PC-9 (cell line): Measurements from ENCODE around the gene IKBKE. TPM values are rescaled to one million over a fixed set of nuclear protein-coding genes. Genes with fewer than 3 reads are reported as not detected.

Experiments used
- BruUV-seq: library from RNA; stranded (reverse); fragments of 400-500 nt; replicated peaks from 2 replicates; lab custom pipeline; 2021; lab: Mats Ljungman, UMichigan
- CTCF ChIA-PET: fragments of 300-600 bp; sonication (Branson Sonifier 250); formaldehyde crosslinking; loops from one replicate; lab custom pipeline; 2022; ENCODE audit warnings: antibody characterized with exemption; lab: Charles Lee
- POLR2A ChIA-PET: fragments of 300-600 bp; sonication (Branson Sonifier 250); formaldehyde crosslinking; loops from one replicate; lab custom pipeline; 2022; ENCODE audit warnings: antibody characterized with exemption; ENCODE audit not compliant: unreplicated experiment; lab: Charles Lee
- DNase-seq, 2 experiments: peaks; one replicate each; pipeline versions ENCODE4 v3.0.0 to v3.0.0-alpha.2; 2015 to 2022; ENCODE audit warnings: mixed read lengths in 1 of 2
- H2AFZ ChIP-seq: fragments of 200-600 bp; sonication (generic); 2 replicates; pipeline ENCODE4 v1.8.1; 2017; ENCODE audit warnings: antibody characterized with exemption
- H3F3A ChIP-seq: fragments of 200-600 bp; sonication (generic); 2 replicates; pipeline ENCODE4 v1.8.1; 2017; ENCODE audit warnings: antibody characterized with exemption, mild to moderate bottlenecking, low read depth; ENCODE audit not compliant: insufficient read depth
- H3K27ac ChIP-seq: fragments of 200-600 bp; sonication (generic); 2 replicates; pipeline ENCODE4 v1.6.1; 2016; ENCODE audit warnings: mixed run types
- H3K27me3 ChIP-seq: fragments of 200-600 bp; sonication (generic); 2 replicates; pipeline ENCODE4 v1.6.1; 2016; ENCODE audit warnings: low read depth, mixed run types; ENCODE audit not compliant: insufficient read depth
- H3K36me3 ChIP-seq: fragments of 200-600 bp; sonication (generic); 2 replicates; pipeline ENCODE4 v1.6.1; 2016; ENCODE audit warnings: low read depth, mixed run types
- H3K4me1 ChIP-seq: fragments of 200-600 bp; sonication (generic); replicated peaks from 2 replicates; pipeline ENCODE4 v1.6.1; 2016; ENCODE audit warnings: mixed run types; ENCODE audit not compliant: insufficient read depth
- H3K4me2 ChIP-seq: fragments of 200-600 bp; sonication (generic); 2 replicates; pipeline ENCODE4 v1.6.1; 2017; ENCODE audit warnings: mixed run types
- H3K4me3 ChIP-seq: fragments of 200-600 bp; sonication (generic); 2 replicates; pipeline ENCODE4 v1.6.1; 2016; ENCODE audit warnings: mixed run types
- H3K79me2 ChIP-seq: fragments of 200-600 bp; sonication (generic); 2 replicates; pipeline ENCODE4 v1.6.1; 2017; ENCODE audit warnings: low read depth, mixed run types
- H3K9me2 ChIP-seq: fragments of 200-600 bp; sonication (generic); 2 replicates; pipeline ENCODE4 v1.8.1; 2017; ENCODE audit warnings: mild to moderate bottlenecking; ENCODE audit not compliant: insufficient read depth
- H3K9me3 ChIP-seq: fragments of 200-600 bp; sonication (generic); 2 replicates; pipeline ENCODE4 v1.8.1; 2016; ENCODE audit warnings: low read depth; ENCODE audit not compliant: insufficient read depth
- H4K20me1 ChIP-seq: fragments of 200-600 bp; sonication (generic); 2 replicates; pipeline ENCODE4 v1.8.1; 2017; ENCODE audit not compliant: insufficient read depth
- EZH2 ChIP-seq: fragments of 200-600 bp; sonication (generic); IDR thresholded peaks from 2 replicates; pipeline ENCODE4 v1.8.0; 2017; ENCODE audit warnings: antibody characterized with exemption, low read depth
- intact Hi-C: fragments of 100-400 bp; cut with micrococcal nuclease; formaldehyde crosslinking; loops from one replicate; pipeline ENCODE4 v1.10.0; 2022; ENCODE audit not compliant: unreplicated experiment
- total RNA-seq: library from RNA; stranded (reverse); gene quantifications from 2 replicates; pipeline ENCODE4 v1.2.3, GENCODE V29; 2021
- TF ChIP-seq, protein P1 (sequence below): fragments of 200-600 bp; sonication (generic); conservative IDR thresholded peaks from 2 replicates; pipeline ENCODE4 v1.6.1; 2017; ENCODE audit warnings: mixed run types, antibody characterized with exemption, mild to moderate bottlenecking, moderate library complexity

IKBKE gene
- total RNA-seq, 1 experiment from 2014 or later: 12.5 TPM

DNA sequence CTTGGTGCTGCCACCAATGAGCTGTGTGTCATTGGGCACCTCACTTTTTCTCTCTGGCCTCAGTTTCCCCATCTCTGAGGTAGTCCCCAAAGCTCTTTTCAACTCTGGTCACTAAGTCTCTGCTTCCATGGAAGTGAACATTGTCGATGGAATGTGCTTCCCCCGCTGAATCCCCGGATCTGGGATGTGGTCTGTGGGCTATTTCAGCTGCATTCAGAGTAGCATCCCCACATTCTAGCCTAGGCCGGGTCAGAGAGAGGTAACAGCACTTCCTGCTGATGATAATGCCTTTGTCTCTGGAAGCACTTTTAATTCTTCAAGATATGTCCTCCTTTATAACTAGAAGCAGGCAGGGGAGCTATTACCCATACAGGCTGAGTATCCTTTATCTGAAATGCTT is 66.9 kb downstream of the IKBKE start:
- H3K9me2 ChIP-seq: no peaks in the 10 kb centered on the region
- no peaks in the 10 kb centered on the region for H3K36me3 ChIP-seq
- TF ChIP-seq, protein P1, sequence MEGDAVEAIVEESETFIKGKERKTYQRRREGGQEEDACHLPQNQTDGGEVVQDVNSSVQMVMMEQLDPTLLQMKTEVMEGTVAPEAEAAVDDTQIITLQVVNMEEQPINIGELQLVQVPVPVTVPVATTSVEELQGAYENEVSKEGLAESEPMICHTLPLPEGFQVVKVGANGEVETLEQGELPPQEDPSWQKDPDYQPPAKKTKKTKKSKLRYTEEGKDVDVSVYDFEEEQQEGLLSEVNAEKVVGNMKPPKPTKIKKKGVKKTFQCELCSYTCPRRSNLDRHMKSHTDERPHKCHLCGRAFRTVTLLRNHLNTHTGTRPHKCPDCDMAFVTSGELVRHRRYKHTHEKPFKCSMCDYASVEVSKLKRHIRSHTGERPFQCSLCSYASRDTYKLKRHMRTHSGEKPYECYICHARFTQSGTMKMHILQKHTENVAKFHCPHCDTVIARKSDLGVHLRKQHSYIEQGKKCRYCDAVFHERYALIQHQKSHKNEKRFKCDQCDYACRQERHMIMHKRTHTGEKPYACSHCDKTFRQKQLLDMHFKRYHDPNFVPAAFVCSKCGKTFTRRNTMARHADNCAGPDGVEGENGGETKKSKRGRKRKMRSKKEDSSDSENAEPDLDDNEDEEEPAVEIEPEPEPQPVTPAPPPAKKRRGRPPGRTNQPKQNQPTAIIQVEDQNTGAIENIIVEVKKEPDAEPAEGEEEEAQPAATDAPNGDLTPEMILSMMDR: no peak
- no peak for TF ChIP-seq EZH2
- intact Hi-C loops: no loop called here
- H3K4me1 ChIP-seq: no peaks in the 10 kb centered on the region
- H3F3A ChIP-seq: no peaks in the 10 kb centered on the region
- no peaks in the 10 kb centered on the region for H3K79me2 ChIP-seq
- H2AFZ ChIP-seq: no peak overlapping the region
- no peak overlapping the region for H3K4me2 ChIP-seq
- no peak overlapping the region for H3K4me3 ChIP-seq
- ChIA-PET POLR2A (interaction anchor here (0.6 to 0.8 kb wide), 2 partner anchors 14 to 126 kb away, joined by 3 to 5 read pairs; no protein-coding TSS in a partner anchor), CTCF (interaction anchor here (0.7 kb wide), 1 partner anchor 956 kb away, joined by 12 read pairs; no protein-coding TSS in a partner anchor)
- DNase-seq: no peak
- no peaks in the 10 kb centered on the region for H4K20me1 ChIP-seq
- H3K27ac ChIP-seq: no peak overlapping the region
- BruUV-seq: no TSS peak
- H3K27me3 ChIP-seq: no peaks in the 10 kb centered on the region
- H3K9me3 ChIP-seq: no peaks in the 10 kb centered on the region

DNA sequence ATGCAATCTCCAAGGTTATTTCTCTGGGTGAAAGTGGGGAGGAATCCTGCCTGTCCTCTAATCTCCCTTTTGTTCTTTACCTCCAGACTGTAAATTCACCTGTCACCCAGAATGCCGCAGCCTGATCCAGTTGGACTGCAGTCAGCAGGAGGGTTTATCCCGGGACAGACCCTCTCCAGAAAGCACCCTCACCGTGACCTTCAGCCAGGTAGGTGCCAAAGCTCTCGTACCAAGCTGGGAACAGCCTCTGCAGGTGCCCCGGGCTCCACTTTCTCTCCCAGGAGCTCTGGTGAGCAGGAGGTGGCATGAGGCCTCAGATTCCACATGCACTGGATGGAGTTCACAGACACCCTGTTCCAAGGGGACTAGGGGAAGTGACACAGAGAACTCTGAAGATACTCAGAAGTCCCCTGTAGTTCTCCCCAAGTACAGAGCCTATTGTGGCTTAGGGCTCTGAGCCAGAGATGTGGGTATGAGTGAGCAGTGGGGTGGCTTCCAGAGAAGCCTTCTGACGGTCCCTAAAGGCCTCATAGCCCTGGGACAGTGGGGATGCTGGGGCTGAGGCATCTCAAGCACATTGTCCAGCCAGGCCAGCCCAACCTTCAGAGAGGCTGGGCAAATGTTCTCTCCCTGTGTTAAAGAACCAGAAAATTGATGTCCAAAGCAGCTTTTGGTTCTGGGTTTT is 68.0 kb downstream of the IKBKE start:
- CTCF ChIA-PET: no interaction called here
- Histone ChIP-seq H4K20me1 (no peaks in the 10 kb centered on the region), H3K36me3 (no peaks in the 10 kb centered on the region), H3F3A (no peaks in the 10 kb centered on the region), H3K4me1 (no peaks in the 10 kb centered on the region), H3K79me2 (no peaks in the 10 kb centered on the region), H3K27ac (no peak overlapping the region), H2AFZ (no peak overlapping the region), H3K27me3 (no peaks in the 10 kb centered on the region), H3K4me3 (no peak overlapping the region), H3K9me2 (no peaks in the 10 kb centered on the region), H3K9me3 (no peaks in the 10 kb centered on the region), H3K4me2 (no peak overlapping the region)
- intact Hi-C loops: no loop called here
- no peak for DNase-seq
- POLR2A ChIA-PET: no interaction called here
- TF ChIP-seq, protein P1: no peak
- TF ChIP-seq EZH2: no peak
- BruUV-seq: no TSS peak

DNA sequence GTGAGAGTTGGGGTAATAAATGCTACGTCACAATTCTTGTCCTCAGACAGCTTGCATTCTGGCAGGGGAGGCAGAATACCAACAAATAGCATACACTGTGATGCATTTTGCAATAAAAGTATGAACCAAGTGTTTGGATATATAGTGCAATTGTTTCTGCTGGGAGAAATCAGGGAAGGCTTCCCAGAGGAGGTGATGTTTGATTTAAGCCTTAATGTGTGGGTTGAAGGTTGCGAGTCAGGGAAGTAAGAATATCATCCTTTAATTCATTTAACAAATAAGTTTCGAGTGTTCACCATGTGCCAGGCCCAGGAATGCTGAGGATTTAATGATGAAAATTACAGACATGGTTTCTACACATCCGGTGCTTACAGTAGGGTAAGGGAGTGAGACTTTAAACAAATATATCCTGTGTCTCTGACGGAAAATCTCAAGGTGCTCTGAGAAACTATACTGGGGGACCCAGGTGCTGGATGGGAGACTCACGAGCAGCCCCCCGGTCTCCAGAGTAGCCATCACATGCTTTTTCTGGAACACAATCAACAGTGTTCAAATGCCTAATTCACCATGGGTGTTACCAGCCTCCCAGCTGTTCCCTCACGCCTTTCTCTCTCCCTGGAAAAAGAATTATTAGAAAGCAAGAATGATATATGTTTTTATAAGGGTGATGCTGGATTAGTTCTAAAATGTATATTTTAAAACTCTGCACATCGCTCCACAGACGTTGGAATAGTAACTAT is 68.8 kb downstream of the IKBKE start:
- Histone ChIP-seq H3K36me3 (no peaks in the 10 kb centered on the region), H2AFZ (no peak overlapping the region), H3K4me1 (no peaks in the 10 kb centered on the region), H3K79me2 (no peaks in the 10 kb centered on the region), H3K27me3 (no peaks in the 10 kb centered on the region), H3K9me2 (no peaks in the 10 kb centered on the region), H3K9me3 (no peaks in the 10 kb centered on the region), H3K4me3 (no peak overlapping the region), H4K20me1 (no peaks in the 10 kb centered on the region), H3F3A (no peaks in the 10 kb centered on the region), H3K27ac (no peak overlapping the region), H3K4me2 (no peak overlapping the region)
- ChIA-PET POLR2A (no interaction called here), CTCF (no interaction called here)
- TF ChIP-seq EZH2: no peak
- TF ChIP-seq, protein P1: no peak
- intact Hi-C loops: no loop called here
- DNase-seq: no peak
- BruUV-seq: no TSS peak
